ENCODE measurements around the gene MCIDAS.

MCIDAS gene

DNA sequence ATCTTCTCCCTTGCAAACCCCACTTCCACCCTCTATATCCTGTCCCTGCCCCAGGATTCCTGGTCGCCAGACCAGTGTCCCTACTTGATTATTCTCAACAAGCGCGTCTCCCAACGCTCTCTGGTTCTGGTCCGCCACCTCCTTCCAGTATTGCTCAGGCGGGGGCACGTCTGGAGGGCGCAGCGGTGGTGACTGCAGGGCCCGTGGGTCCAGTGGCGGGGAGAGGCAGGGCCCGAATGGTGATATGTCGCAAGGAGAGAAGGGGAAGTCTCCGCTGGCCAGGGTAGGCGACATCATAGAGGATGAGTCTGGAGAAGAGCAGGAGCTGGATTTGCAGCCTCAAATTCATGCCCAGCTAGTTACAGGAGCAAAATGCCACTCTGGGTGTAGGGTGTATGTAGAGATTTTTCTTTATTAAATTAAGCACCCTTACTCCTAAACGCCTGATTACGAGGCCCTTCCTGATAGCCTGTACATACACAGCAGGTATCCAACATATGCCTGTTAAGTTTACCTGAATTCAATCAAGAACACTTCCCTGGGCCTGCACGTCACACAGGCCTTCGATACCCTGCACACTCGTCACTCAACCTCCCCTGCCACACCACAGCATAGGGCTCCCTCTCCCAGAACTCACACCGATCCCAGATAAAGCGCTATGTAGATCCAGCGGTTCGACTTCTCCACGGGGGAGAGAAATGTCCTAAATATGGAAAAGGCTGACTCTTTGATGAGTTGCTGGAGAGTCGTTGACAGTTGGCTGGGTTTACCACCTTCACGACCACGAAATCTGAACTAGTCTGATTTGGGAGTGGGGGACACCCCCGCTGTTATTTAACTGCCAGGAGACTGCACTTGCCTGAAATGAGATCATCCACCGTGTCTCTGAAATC lies 4.8 kb downstream of the MCIDAS start:
- DNase-seq (ENCODE audit: low spot score) = no peak

DNA sequence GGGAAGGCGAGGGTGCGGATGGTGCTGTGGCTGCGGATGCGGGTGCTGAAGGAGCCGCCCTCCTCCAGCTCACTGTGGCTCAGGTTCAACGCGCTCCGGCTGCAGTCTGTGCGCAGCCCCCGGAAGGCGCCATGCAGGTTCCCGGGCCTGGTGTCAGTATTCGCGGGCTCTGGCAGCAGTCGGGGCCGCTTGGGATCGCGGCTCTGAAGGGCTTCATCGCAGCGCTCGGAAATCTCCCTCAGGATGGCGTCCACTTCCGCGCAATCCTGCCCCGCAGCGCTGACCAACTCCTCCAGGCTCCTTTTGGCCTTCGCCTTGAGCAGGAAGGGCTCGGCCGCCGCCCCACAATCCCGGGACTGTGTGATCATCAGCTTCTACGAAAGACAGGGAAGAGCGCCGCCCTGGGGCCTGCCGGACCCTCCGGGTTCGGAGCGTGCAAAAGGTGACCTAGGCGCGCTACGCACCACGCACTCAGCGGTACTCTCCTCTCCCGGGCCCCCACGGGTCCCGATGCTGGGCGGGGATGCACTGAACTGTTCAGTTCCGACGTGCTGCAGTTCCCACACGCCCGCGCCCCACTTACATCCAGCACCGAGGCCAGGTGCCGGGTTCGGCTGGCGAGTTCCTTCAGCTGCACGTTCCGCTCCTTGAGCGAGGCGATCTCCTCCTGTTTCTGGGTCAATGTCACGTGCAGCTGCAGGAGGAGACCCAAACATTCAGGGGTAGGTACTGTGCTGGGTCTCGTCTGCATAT lies 6.5 kb downstream of the MCIDAS start:
- no peak for DNase-seq (ENCODE audit: low spot score)

DNA sequence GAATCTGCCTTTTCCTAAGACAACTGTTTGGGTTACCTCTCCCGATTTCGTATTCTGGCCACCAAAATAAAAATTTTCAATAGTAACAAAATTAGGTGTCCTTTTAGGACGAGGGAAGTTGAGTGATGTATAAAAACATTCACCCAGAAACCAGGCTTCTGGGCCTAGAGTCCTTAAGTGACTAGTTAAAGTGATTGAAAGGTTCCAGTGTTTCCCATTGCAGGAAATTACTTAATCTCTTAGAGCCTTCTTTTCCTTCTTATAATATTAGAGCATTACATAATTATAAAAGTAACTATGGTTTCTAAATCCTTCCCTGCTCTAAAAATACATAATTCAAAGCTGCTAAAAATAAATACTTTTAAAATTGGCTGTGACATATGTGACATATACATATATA lies 7.3 kb downstream of the MCIDAS start:
- DNase-seq (ENCODE audit: low spot score) = no peak

DNA sequence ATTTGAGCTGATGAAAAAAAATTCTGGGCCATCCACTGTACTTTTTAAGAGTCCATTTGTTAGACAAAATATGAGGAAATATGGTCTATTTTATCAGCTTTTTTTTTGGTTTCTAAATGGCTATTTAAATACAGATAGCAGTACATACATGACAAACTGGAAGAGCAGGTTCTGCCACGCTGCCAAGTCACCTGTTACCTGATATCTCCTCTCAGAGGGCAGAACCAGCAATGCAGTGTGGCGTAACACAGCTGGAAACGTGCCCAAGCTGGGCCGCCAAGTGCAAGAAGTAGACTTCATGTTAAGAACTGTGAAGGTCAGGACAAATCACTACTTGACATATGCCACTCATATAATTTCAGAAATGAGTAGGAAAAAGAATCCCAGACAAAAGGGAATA lies 8.1 kb downstream of the MCIDAS start:
- DNase-seq (ENCODE audit: low spot score) = no peak

DNA sequence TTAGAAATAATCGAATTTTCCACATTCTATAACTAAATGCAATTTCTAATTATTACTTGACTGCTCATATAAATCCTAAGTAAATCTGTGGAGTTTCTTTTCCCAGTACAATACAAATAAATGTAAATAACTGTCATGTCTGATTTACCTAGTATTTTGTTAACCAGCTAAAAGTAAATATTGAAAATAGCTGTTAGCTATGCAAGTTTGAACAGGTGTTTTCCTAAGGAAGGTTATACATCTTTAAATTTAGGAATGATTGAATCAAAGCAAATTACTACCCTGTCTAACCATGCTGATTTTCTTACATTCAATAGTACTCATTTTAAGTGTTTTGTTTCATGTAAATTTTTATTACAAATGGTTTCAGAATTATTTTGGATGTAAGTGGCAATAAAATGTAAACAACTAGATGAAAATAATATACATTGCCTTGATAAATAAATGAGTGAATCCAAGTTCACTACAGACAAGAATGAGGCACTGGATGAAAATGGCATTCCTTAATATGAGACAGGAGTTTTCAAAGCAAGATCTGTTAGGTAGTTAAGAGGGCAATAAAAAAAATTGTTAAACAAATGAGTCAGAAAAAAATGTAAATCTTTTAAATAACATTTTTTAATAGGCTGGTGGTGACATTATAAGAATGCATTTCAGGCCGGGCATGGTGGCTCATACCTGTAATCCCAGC lies 15.8 kb downstream of the MCIDAS start:
- DNase-seq (ENCODE audit: low spot score) = no peak

GRCh38 chr5:55205001-55205400 lies 22.1 kb downstream of the MCIDAS start:
- no peak for DNase-seq (ENCODE audit: low spot score)

DNA sequence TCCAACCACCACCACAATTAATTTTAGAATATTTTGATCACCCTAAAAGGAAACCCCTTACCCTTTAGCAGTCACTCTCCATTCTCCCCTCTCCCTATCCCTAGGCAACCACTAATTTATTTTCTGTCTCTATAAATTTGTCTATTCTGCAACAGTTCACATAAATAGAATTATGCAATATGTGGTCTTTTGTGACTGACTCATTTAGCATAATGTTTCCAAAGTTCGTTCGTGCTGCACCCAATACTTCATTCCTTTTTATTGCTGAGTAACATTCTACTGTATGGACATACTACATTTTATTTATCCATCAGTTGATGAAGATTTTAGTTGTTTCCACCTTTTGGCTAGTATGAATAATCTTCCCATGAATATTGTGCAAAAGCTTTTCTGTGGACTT lies 36.0 kb downstream of the MCIDAS start:
- DNase-seq (ENCODE audit: low spot score) = no peak

DNA sequence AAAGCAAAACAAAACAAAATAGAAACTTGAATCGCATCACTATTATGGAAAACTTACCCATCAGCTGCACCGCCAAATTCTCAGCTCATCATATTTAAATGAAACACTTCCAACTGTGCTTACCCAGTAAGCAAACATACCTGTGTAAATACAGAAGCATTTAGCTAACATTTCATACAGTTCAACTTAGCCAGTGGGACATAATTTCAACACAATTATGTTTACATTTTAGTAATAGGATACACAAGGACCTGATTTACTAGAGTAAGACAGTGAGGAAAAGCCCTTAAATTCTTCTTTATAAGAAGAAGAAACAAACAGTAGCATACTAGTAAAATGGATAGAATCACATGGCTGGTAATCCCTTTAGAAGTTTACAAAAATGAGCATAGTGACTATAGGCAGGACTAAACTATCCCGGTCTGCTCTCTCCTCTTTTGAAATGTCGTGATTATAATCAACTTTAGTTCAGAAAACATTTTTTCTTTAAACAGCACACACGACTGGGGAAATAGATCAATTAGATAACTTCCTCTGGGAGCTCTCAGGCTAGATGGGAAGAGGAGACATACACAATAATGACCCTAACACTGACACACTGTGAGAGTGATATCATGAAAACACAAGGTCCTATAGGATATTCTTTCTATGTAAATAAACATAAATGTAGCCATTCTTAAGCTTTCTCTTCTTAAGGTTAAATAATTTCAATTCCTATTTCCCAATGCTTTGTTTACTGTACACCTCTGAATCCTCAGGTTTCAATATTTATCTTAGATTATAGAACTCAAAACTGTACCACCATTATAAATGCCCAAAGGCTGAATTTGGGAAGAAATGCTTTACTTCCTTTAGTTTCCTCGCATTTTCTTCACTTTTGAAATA lies 38.2 kb downstream of the MCIDAS start:
- no peak for DNase-seq (ENCODE audit: low spot score)

- no peak for DNase-seq (ENCODE audit: low spot score)
Measured at GRCh38 chr5:55187370-55187769, 39.7 kb downstream of the MCIDAS start.

GRCh38 chr5:55180016-55180415 lies 47.1 kb downstream of the MCIDAS start:
- DNase-seq (ENCODE audit: low spot score) = no peak

GRCh38 chr5:55177078-55177477 lies 50.0 kb downstream of the MCIDAS start:
- DNase-seq (ENCODE audit: low spot score) = no peak

DNA sequence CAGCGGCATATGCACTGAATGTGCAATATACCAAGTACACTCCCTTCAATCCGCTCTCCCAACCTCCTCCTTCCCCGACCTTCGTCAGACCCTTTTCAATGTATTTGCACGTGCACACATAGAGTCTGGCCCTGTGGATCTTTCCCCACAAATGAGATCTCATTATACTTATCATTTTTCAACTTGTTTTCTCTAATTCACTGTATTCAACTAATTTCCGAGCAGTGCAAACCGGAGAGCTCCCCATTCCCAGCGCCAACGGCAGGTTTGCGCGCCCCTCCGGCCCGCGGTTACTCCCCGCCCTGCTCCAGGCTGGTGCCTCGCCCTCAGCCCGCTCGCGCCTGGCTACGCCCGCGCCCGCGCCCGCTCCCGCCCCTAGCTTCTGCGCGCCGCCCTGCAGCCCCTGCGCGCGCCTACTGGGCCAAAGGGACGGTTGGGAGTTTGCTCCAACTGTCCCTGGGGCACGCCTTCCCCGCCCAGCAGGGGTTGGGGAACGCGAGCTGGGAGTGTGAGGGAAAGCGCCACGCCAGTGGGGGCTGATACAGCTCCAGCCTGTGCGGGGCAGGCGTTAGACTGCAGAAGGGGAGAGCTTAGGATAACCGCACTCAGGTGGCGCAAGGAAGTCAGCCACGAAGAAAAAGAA lies 50.8 kb downstream of the MCIDAS start:
- DNase-seq (ENCODE audit: low spot score) = no peak

GRCh38 chr5:55175781-55176175 lies 51.3 kb downstream of the MCIDAS start:
- DNase-seq (ENCODE audit: low spot score) = no peak

DNA sequence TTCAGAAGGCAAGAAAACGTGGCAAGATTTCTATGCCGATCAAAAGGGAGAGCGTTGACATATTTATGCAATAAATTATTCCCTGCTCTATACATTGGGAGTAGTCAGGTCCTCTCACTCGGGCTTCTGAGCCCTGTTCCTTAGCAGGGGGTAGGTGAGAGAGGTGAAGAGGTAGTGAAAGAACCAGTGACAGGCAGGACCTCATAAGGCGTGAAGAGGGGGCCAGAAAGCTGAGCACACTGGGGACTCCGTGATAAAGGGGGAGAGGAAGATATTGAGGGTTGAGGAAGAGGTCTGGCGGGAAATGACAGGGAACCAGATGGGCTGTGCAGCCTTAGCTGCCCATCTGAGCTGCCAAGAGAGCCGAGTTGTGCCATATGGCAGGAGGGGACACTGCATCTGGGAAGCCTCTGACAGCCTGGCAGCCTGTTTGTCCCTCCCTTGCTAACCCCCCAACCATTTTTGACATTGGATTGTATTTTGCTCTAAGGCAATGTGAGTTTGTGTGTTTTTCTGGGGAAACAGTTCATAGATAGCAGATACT lies 53.4 kb downstream of the MCIDAS start:
- no peak for DNase-seq (ENCODE audit: low spot score)

- peak; percentile 63 for DNase-seq (ENCODE audit: low spot score)
Measured at GRCh38 chr5:55172937-55173686, 54.0 kb downstream of the MCIDAS start, which contains the start of gene CDC20B. Gene CDC20B (minus strand): TSS chr5:55173177. CDS start chr5:55173000, 177 bp downstream.

DNA sequence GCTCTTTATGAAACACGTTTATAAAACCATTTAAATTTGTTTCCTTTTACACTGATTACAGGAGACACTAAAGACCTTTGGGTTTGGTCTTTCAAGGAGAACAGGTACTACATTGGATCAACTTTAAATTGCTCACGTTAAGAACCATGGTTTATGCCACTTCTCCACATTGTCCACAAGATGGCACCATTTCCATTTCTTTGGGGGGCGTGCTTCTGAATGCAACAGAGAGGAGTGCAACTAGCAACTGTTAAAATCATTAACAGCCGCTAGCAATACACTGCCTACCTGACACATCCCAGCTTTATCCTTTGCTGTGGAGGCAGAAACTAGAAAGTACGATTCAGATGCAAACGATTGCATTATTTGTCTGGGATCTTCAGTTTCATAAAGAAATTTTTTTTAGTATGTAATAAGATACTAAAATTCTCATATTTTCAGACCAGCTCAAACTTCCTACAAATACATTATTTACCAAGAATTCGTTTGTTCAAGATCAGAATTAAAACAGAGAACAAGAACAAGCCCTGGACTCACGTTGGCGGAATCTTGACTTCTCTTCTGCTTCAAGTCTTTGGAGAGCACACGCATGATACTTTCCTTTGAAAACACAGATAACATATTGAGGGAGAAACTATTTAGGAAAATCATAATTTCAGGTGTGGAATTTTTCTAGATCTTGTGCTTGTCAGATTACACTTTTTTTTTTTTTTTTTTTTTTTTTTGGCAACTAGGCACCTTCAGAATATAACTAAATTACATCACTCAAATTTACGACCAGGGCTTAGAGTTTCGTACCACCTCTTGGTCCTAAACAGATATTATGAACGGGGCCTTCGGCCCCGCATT lies 54.8 kb downstream of the MCIDAS start:
- peak; percentile 84 for DNase-seq (ENCODE audit: low spot score)

DNA sequence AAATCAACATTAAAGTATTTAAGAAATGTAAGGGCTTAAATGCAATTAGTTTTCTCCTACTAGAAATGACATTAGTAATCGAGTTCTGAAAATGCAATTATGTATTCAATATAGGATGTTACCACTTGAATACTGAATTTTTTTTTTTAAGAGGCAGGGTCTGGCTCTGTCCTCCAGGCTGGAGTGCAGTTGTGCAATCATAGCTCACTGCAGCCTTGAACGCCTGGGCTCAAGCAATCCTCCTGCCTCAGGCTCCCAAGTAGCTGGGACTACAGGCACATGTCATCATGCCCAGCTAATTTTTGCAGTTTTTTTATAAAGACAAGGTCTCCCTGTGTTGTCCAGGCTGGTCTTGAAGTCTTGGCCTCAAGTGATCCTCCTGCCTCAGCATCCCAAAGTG lies 55.6 kb downstream of the MCIDAS start:
- no peak for DNase-seq (ENCODE audit: low spot score)
